Sigmoid colon (tissue), 4 donors: ENCODE measurements around the gene SPART.

ENCODE experiments used
- EP300 ChIP-seq, 4 donors: sonication (generic); formaldehyde crosslinking; IDR thresholded peaks; one replicate each; pipeline ENCODE4 v1.6.1; 2017; ENCODE audit warnings: antibody characterized with exemption in 4 of 4
- POLR2A ChIP-seq, 2 donors: fragments of 450-650 bp; IDR thresholded peaks; one replicate each; pipeline ENCODE4 v1.6.1; 2016; ENCODE audit warnings: antibody characterized with exemption in 2 of 2, mild to moderate bottlenecking in 2 of 2, moderate library complexity in 2 of 2
- POLR2AphosphoS5 ChIP-seq, 4 donors: sonication (generic); formaldehyde crosslinking; IDR thresholded peaks; one replicate each; pipeline ENCODE4 v1.6.1; 2017; ENCODE audit warnings: antibody characterized with exemption in 4 of 4
- TF ChIP-seq, protein P1 (sequence below), 4 experiments: fragments of 450-650 bp in 3 of 4; fragments of 200-600 bp in 1 of 4; IDR thresholded peaks; one replicate each; pipeline ENCODE4 v1.5.1; 2016 to 2019; ENCODE audit warnings: antibody characterized with exemption in 4 of 4, mild to moderate bottlenecking in 3 of 4, moderate library complexity in 2 of 4

- TF ChIP-seq POLR2A (IDR thresholded peaks at IDR 0.05): no peak
- TF ChIP-seq, protein P1, sequence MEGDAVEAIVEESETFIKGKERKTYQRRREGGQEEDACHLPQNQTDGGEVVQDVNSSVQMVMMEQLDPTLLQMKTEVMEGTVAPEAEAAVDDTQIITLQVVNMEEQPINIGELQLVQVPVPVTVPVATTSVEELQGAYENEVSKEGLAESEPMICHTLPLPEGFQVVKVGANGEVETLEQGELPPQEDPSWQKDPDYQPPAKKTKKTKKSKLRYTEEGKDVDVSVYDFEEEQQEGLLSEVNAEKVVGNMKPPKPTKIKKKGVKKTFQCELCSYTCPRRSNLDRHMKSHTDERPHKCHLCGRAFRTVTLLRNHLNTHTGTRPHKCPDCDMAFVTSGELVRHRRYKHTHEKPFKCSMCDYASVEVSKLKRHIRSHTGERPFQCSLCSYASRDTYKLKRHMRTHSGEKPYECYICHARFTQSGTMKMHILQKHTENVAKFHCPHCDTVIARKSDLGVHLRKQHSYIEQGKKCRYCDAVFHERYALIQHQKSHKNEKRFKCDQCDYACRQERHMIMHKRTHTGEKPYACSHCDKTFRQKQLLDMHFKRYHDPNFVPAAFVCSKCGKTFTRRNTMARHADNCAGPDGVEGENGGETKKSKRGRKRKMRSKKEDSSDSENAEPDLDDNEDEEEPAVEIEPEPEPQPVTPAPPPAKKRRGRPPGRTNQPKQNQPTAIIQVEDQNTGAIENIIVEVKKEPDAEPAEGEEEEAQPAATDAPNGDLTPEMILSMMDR (IDR thresholded peaks at IDR 0.05): no peak
- no peak for TF ChIP-seq EP300 (IDR thresholded peaks at IDR 0.05)
- peak in 1 of 4 donors; percentile 16 for TF ChIP-seq POLR2AphosphoS5 (IDR thresholded peaks at IDR 0.05)
Measured at GRCh38 chr13:36362251-36362650, 16.1 kb upstream of the SPART start.
